Measurements from ENCODE around the gene TMEM132C.

DNA sequence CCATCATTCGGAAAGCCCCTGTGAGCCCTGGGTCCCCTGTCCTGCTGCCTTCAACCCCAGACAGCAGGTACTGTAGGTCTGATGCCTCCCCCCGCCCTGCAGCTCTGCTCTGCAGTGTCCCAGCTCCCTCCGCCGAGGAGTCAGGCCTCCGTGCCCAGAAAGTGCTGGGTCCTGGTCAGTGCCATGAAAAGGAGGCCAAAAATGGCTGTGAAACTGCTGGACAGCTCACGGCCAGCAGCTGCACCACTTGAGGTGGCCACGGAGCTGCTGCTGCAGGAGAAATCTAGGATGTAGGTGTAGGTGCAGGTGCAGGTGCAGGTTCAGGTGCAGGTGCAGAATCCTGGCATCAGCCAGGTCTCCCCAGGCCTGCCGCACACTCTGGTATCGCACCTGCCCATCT is 360.7 kb downstream of the TMEM132C start:
- TF ChIP-seq EP300 (IDR thresholded peaks at IDR 0.05) (no peak), POLR2A (IDR thresholded peaks at IDR 0.05; ENCODE audit: low read length) (no peak), TFCP2L1 (CRISPR knock-in tag; IDR thresholded peaks at IDR 0.05) (no peak), CHD2 (IDR thresholded peaks at IDR 0.05; ENCODE audit: low read length, partially characterized antibody) (no peak), MAZ (IDR thresholded peaks at IDR 0.05; ENCODE audit: borderline replicate concordance, low read depth, low read length) (no peak), NR3C1 (IDR thresholded peaks at IDR 0.05) (no peak), SMC3 (IDR thresholded peaks at IDR 0.05) (no peak), MYC (IDR thresholded peaks at IDR 0.05; ENCODE audit: borderline replicate concordance, low read length) (no peak), JUNB (IDR thresholded peaks at IDR 0.05) (no peak)
- TF ChIP-seq, protein P1, sequence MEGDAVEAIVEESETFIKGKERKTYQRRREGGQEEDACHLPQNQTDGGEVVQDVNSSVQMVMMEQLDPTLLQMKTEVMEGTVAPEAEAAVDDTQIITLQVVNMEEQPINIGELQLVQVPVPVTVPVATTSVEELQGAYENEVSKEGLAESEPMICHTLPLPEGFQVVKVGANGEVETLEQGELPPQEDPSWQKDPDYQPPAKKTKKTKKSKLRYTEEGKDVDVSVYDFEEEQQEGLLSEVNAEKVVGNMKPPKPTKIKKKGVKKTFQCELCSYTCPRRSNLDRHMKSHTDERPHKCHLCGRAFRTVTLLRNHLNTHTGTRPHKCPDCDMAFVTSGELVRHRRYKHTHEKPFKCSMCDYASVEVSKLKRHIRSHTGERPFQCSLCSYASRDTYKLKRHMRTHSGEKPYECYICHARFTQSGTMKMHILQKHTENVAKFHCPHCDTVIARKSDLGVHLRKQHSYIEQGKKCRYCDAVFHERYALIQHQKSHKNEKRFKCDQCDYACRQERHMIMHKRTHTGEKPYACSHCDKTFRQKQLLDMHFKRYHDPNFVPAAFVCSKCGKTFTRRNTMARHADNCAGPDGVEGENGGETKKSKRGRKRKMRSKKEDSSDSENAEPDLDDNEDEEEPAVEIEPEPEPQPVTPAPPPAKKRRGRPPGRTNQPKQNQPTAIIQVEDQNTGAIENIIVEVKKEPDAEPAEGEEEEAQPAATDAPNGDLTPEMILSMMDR (IDR thresholded peaks at IDR 0.05): no peak
- TF ChIP-seq, protein P2, sequence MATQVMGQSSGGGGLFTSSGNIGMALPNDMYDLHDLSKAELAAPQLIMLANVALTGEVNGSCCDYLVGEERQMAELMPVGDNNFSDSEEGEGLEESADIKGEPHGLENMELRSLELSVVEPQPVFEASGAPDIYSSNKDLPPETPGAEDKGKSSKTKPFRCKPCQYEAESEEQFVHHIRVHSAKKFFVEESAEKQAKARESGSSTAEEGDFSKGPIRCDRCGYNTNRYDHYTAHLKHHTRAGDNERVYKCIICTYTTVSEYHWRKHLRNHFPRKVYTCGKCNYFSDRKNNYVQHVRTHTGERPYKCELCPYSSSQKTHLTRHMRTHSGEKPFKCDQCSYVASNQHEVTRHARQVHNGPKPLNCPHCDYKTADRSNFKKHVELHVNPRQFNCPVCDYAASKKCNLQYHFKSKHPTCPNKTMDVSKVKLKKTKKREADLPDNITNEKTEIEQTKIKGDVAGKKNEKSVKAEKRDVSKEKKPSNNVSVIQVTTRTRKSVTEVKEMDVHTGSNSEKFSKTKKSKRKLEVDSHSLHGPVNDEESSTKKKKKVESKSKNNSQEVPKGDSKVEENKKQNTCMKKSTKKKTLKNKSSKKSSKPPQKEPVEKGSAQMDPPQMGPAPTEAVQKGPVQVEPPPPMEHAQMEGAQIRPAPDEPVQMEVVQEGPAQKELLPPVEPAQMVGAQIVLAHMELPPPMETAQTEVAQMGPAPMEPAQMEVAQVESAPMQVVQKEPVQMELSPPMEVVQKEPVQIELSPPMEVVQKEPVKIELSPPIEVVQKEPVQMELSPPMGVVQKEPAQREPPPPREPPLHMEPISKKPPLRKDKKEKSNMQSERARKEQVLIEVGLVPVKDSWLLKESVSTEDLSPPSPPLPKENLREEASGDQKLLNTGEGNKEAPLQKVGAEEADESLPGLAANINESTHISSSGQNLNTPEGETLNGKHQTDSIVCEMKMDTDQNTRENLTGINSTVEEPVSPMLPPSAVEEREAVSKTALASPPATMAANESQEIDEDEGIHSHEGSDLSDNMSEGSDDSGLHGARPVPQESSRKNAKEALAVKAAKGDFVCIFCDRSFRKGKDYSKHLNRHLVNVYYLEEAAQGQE (IDR thresholded peaks at IDR 0.05): no peak
- TF ChIP-seq, protein P3, sequence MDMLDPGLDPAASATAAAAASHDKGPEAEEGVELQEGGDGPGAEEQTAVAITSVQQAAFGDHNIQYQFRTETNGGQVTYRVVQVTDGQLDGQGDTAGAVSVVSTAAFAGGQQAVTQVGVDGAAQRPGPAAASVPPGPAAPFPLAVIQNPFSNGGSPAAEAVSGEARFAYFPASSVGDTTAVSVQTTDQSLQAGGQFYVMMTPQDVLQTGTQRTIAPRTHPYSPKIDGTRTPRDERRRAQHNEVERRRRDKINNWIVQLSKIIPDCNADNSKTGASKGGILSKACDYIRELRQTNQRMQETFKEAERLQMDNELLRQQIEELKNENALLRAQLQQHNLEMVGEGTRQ (IDR thresholded peaks at IDR 0.05): no peak
